GM12801 (cell line): Measurements from ENCODE around the gene CCNK.

Source experiments
- CTCF ChIP-seq: IDR thresholded peaks from one replicate; pipeline ENCODE4 v1.5.1; 2011; ENCODE audit warnings: control low read depth; ENCODE audit not compliant: insufficient read length; ENCODE audit errors: extremely low read depth

CCNK gene

GRCh38 chr14:99508896-99509629, 27.9 kb downstream of the CCNK start:
- TF ChIP-seq CTCF: no peak

GRCh38 chr14:99509871-99510555, 28.8 kb downstream of the CCNK start:
- TF ChIP-seq CTCF: no peak

GRCh38 chr14:99510556-99511139, 29.4 kb downstream of the CCNK start:
- no peak for TF ChIP-seq CTCF

- no peak for TF ChIP-seq CTCF
These were observed 30.4 kb downstream of the CCNK start for GRCh38 chr14:99511421-99512109.

GRCh38 chr14:99512110-99512449, 30.9 kb downstream of the CCNK start:
- no peak for TF ChIP-seq CTCF

- no peak for TF ChIP-seq CTCF
These were observed 31.5 kb downstream of the CCNK start for GRCh38 chr14:99512571-99513182.

- TF ChIP-seq CTCF: no peak
These were observed 32.0 kb downstream of the CCNK start for GRCh38 chr14:99513183-99513694.
